GM18867 (cell line): ENCODE results near the gene SCAMP3.
A peak's percentile ranks its signal among the peaks of the same experiment; 100 is the strongest.
"Not testable (repeated sequence)": the region's sequence is repeated elsewhere in the genome, so short reads cannot be mapped to it uniquely, and the experiment has no call there.

Source experiments
- ATAC-seq: cut with Tn5 transposase; IDR thresholded peaks from one replicate; pipeline ENCODE4 v1.9.1; 2021; ENCODE audit warnings: mild to moderate bottlenecking, moderate library complexity; ENCODE audit not compliant: unreplicated experiment

Gene SCAMP3

GRCh38 chr1:155261852-155262673, at the start of gene SCAMP3:
Gene SCAMP3 (minus strand): TSS chr1:155262360. CDS start chr1:155262151, 209 bp downstream.
- ATAC-seq = peak; percentile 88

GRCh38 chr1:155309423-155310021, 47.4 kb upstream of the SCAMP3 start:
- no peak for ATAC-seq

DNA sequence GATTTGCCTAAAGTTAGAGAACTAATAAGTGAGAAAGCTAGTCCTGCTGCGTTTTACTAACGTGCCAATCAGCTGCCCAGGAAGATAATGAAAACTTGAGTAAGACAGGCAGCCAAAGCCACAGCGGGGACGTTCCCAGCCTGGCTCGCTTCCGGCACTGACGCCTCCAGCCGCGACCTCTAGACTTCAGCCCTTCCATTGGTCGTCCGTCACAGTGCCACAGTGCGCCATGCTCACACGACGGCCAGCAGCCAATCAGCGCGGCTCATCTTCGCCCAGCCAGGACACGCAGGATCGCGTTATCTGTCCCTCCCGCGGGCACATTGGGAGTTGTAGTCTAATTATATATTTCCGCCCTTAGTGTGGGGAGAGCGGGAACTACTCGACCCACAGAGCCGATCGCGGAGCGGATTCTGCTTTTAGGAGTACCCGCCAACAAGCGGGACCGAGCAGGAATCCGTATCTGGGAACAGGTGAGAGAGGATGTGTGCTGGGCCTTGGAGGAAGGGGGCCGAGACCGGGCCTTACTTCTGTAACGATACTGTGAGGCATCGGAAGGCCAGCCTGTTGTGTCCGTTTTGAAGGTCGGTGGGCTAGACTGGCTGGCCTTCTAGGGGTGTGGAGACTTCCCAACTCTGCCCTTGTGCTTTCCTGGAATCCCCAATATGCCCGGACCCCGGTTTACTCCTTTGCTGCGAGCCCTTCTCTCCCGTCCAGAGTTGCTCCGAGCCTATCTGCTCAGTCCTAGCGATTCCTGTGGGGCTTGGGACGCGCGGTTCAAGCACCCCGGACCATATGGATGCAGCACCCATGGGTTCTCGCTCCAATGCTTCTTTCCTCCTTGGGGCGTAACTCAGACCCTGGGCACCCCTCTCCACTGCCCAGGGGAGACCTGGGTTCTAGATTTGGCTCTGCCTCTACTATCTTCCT, 46.6 kb upstream of the SCAMP3 start, which contains the start of gene FDPS:
Gene FDPS (plus strand): TSS at position 374 of the 930 bp plus-strand sequence. CDS start 924 bp downstream, outside the sequence.
- ATAC-seq = peak; percentile 94

- ATAC-seq = no peak
These were observed 45.1 kb upstream of the SCAMP3 start for GRCh38 chr1:155307247-155307740.

DNA sequence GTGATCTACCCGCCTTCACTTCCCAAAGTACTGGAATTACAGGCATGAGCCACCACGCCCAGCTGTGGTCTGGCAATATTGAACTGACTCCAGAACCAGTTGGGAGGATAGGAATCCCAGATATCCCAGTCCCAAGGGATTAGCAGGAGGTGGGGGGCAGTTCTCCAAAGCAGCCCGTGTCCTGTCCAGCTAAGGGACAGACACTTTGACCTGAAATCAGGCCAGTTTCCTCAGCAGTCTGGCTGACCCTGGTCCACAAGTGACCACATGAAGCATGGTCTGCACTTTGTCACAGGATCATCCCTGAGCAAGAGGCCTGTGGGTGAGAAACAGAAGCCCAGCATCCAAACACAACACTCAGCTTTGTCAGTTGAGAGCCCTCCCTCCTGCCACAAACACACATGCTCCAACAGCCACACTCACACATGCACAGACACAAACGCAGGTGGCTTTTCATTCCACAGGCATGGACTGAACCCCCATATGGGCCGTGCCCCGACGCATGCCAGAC, 43.8 kb upstream of the SCAMP3 start:
- ATAC-seq = no peak

DNA sequence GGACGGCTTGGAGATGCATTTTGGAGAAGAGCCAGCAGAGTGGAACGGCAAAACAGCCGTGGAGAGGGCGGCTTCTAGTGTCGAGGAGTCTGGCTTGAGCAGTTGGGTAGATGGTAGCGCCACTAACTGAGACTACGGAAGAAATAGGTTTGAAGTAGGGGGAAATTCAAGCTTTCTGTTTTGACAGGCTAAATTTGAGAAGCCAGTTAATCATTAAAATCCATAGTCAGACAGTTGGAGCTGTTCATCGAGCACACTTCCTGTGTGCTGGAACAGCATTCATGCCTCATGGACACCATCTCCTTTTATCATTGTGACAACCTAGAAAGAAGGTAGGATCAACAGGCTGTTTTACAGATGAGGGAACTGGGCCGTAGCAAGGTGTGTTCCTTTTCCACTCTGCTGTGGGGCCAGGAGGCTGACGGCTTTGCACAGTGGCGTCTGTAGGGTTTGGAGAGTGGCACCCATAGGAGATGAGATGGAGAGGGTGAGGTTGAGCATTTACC, 42.5 kb upstream of the SCAMP3 start:
- ATAC-seq = no peak

- ATAC-seq = no peak
These were observed 39.2 kb upstream of the SCAMP3 start, which contains the start of gene PKLR for GRCh38 chr1:155301342-155301841. Gene PKLR (minus strand): TSS chr1:155301438. CDS start chr1:155301395, 43 bp downstream.

DNA sequence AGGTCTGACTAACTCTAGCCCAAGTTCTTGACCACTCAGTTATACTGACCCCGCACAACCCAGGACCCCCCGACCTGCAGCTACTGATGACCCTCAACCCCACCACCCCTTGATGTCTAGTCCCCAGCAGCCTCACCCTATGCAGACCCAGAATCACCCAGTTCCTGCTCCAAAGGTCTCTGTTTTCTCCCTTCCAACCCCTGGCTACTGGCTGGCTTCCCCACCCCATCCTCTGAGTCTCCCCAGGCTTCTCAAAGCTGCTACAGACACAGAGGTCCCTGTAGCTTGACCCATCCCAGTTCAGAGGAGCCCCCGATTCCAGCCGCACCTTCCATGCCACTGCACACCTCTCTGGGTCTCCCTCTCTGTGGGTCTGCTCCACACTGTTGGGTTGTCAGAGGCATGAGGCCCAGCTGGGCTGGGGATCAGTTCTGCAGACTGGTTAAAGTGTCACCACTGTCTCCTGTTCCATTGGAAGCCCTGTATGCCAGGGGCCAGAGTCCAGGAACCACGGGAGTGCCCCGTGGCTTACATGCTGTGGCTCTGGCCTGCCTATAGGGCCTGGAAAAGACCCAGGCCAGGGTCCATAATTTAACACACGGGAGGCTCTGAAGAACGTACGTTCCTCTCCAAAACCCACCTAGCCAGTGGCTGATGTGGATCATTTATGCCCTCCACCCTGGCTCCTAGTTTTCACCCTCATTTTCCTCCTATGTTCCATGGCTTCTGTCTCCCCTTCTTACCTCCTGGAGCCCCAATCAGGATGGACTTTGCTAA, 38.6 kb upstream of the SCAMP3 start:
- ATAC-seq = no peak

DNA sequence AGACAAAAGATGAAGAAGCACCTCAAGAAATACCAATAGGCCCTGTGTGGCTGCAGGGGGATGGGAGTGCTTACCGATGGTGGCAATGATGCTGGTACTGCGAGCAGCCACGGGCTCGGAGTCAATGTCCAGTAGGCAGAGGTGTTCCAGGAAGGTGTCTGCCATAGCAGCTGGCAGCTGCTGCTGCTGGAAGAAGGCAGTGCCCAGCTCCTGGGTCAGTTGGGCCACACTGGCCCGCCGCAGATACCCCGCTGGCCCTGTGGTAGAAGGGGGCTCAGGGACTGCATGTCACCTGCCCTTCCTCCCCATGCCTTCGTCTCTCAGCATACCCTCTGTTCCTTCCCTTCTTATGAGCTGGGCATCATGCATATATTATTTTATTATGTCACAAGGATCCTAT, 37.9 kb upstream of the SCAMP3 start:
- no peak for ATAC-seq

- ATAC-seq = no peak
These were observed 35.2 kb upstream of the SCAMP3 start for GRCh38 chr1:155297384-155297783.

DNA sequence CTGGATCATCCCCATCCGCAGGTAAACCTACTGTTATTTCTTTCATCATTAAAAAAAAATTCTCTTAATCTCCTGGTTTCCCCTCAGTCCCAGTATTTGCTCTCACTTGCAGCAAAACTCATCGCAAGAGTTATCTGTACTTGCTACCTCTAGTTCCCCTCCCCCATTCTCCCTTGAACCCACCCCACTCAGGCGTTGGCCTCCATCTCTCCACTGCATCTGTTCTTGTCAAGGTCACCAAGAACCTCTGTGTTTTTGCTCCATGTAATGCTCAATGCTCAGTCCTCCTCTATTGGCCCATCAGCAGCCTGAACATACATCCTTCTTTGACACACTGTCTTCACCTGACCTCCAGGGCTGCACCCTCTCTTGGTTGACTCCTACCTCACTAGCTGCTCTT, 34.5 kb upstream of the SCAMP3 start:
- no peak for ATAC-seq

DNA sequence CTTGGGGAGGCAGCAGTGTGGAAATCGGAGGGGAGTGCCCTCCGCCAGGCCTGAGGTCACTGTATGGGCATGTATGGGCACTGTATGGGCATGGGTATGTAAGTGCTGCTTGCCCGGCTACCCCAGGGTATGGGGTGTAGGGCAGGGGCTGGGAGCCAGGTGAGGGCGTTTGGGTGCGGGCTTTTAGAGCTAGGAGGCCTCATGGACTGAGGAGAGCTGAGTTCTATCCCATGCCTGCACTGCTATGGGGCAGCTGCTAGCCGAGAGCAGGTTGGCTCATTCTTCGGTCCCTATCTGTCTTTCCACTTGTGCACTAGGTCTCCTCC, 33.7 kb upstream of the SCAMP3 start:
- no peak for ATAC-seq

DNA sequence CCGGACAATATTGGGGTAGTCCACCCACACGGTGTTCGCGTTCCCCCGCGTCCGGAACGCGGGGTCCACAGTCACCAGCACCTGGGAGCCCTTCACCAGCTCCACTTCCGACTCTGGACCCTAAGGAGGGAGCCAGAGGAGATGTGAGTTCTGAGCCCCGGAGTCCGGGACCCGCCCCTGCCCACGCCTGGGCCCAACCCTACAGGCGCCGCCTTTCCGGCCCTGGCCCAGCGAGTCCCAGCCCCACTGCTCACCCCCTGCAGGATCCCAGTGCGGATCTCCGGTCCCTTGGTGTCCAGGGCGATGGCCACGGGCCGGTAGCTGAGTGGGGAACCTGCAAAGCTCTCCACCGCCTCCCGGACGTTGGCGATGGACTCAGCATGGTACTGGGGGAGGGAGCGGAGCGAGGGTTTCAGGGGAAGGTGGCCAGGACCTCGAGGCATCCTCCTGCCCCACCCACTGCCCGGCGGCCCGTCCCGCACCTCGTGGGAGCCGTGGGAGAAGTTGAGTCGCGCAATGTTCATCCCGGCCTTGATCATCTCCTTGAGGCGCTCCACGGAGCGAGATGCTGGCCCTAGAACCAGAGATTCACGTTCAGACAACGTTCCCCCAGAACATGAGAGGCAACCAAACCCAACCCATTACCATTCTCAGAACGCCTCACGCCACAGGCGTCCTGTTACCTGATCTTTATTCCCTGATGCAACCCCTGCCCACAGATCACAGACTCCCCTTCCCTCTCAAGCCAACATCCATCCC, 33.2 kb upstream of the SCAMP3 start:
- ATAC-seq = no peak

DNA sequence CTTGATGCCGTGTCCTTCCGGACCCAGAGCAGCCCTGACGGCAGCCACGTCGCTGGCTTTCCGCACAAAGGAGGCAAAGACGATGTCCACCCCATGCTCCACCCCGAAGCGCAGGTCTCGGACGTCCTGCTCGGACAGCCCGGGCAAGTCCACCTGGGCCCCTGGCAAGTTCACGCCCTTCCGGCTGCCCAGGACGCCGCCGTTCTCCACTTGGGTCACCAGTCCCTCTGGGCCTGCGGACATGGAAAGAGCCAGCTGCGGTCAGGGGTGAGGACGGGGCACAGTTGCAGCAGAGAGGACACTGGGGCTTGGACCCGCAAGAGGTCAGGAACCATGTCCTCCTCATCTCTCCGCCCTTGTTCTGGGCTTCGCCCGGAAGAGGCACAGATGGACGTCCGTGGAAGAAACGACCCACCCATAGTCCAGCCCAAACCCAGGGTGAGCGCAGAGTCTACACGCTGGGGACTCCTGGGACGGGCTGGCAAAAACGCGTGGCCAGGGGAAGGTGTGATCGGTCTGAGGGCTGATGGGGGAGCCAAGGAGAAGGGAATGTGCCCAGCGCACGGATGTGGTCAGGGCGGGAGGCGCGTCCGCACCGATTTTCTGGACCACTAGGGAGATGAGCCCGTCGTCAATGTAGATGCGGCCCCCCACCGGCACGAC, 32.5 kb upstream of the SCAMP3 start:
- no peak for ATAC-seq

GRCh38 chr1:155293086-155293749, 31.1 kb upstream of the SCAMP3 start:
- ATAC-seq = no peak

DNA sequence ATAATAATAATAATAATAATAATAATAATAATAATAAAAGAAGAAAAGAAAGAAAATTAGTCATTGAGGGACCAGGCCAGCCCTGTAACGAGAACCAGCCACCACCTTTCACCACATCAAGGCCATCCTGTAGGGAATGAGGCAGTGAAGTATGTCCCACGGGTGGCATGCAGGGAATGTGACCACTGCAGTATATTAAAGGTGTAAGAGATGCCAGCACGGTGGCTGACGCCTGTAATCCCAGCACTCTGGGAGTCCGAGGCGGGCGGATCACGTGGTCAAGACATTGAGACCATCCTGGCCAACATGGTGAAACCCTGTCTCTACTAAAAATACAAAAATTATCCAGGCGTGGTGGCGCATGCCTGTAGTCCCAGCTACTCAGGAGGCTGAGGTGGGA, 28.8 kb upstream of the SCAMP3 start:
- not testable (repeated sequence) for ATAC-seq

GRCh38 chr1:155287987-155288543, 25.9 kb upstream of the SCAMP3 start:
- no peak for ATAC-seq

DNA sequence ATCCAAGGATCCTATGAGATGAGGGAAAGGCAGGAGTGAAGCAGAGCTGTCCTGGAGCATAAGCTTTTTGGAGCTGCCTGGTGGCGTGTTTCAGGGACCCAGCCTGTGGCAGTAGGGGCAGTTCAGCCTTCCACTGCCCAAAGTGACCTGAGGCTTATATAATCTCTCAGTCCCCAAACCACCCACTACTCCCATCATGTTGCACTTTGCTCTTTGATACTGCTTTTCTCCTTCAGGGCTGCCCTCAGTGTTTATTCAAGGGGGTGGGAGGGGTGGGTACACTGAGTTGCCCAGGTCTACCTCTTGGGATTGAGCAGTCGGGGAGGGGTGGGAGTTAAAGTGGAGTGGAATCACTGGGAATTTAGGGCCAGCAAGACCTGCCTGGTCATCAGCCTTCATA, 24.4 kb upstream of the SCAMP3 start:
- no peak for ATAC-seq
